B cell (primary cell): ENCODE results near the gene CCDC9B. TPM values are rescaled to one million over a fixed set of nuclear protein-coding genes. Genes with fewer than 3 reads are reported as not detected.

ENCODE experiments used
- ATAC-seq: fragments of 200-7000 bp; cut with Tn5 transposase; one replicate; pipeline ENCODE4 v1.10.0; 2021; ENCODE audit warnings: low read depth, mild to moderate bottlenecking, moderate number of reproducible peaks, moderate library complexity
- CTCF ChIA-PET: fragments of 350-600 bp; sonication (Branson Sonifier 250); formaldehyde crosslinking; loops from one replicate; lab custom pipeline; 2021; ENCODE audit warnings: antibody characterized with exemption, inconsistent platforms; lab: Charles Lee
- POLR2A ChIA-PET: fragments of 350-600 bp; sonication (Branson Sonifier 250); formaldehyde crosslinking; loops from one replicate; lab custom pipeline; 2021; ENCODE audit warnings: antibody characterized with exemption; lab: Charles Lee
- DNase-seq: peaks from one replicate; pipeline ENCODE4 v3.0.0; 2013
- H2AFZ ChIP-seq: 2 replicates; pipeline ENCODE4 v1.6.1; 2012; ENCODE audit warnings: mild to moderate bottlenecking, low read depth, low read length; ENCODE audit not compliant: insufficient read depth, poor library complexity, severe bottlenecking
- H3K27ac ChIP-seq, 2 donors: 1 replicate in 1 of 2; 2 replicates in 1 of 2; pipeline ENCODE4 v1.5.1; 2012 to 2013; ENCODE audit warnings: low read length in 2 of 2, mild to moderate bottlenecking in 2 of 2, moderate library complexity in 1 of 2
- H3K27me3 ChIP-seq, 4 experiments: fragments of 200-600 bp in 1 of 4; sonication (generic) in 1 of 4; replicated peaks in 1 of 4; 1 replicate in 2 of 4; 2 replicates in 2 of 4; pipeline versions ENCODE4 v1.6.1 to v1.7.0; 2013 to 2016; ENCODE audit warnings: low read length in 3 of 4, mild to moderate bottlenecking in 2 of 4, mixed read lengths in 1 of 4, moderate library complexity in 1 of 4; ENCODE audit not compliant: insufficient read depth in 4 of 4, control insufficient read depth in 3 of 4; ENCODE audit errors: control extremely low read depth in 1 of 4
- H3K36me3 ChIP-seq, 2 experiments: replicated peaks in 1 of 2; 1 replicate in 1 of 2; 2 replicates in 1 of 2; pipeline versions ENCODE4 v1.6.1 to v1.7.1; 2013; ENCODE audit warnings: low read length in 1 of 2; ENCODE audit not compliant: insufficient read depth in 2 of 2, control insufficient read depth in 1 of 2; ENCODE audit errors: control extremely low read depth in 1 of 2, extremely low read depth in 1 of 2
- H3K4me1 ChIP-seq, 2 donors: fragments of 200-600 bp in 1 of 2; sonication (generic) in 1 of 2; 1 replicate in 1 of 2; 2 replicates in 1 of 2; pipeline versions ENCODE4 v1.5.1 to v1.6.1; 2013 to 2017; ENCODE audit warnings: low read length in 2 of 2; ENCODE audit not compliant: control insufficient read depth in 2 of 2, insufficient read depth in 2 of 2
- H3K4me2 ChIP-seq: replicated peaks from 2 replicates; pipeline ENCODE3; 2012; ENCODE audit warnings: mild to moderate bottlenecking, low read depth, low read length; ENCODE audit not compliant: poor library complexity, severe bottlenecking
- H3K4me3 ChIP-seq, 5 experiments: fragments of 200-600 bp in 1 of 5; sonication (generic) in 1 of 5; 1 replicate in 3 of 5; 2 replicates in 2 of 5; pipeline versions ENCODE4 v1.5.1 to v1.7.0; 2011 to 2016; ENCODE audit warnings: low read length in 4 of 5, mild to moderate bottlenecking in 4 of 5, low read depth in 2 of 5, control low read depth in 1 of 5, moderate library complexity in 1 of 5; ENCODE audit not compliant: insufficient read depth in 1 of 5; ENCODE audit errors: control extremely low read depth in 1 of 5, extremely low read depth in 1 of 5
- H3K79me2 ChIP-seq: fragments of 200-600 bp; sonication (generic); one replicate; pipeline ENCODE4 v1.6.0; 2016; ENCODE audit warnings: low read length; ENCODE audit not compliant: control insufficient read depth, insufficient read depth
- H3K9ac ChIP-seq: fragments of 200-600 bp; sonication (generic); 2 replicates; pipeline ENCODE4 v1.6.1; 2017; ENCODE audit warnings: mild to moderate bottlenecking, low read length, moderate library complexity
- H3K9me3 ChIP-seq, 3 donors: one replicate each; pipeline versions ENCODE4 v1.6.1 to v1.7.1; 2013; ENCODE audit warnings: low read length in 2 of 3; ENCODE audit not compliant: control insufficient read depth in 2 of 3, insufficient read depth in 1 of 3; ENCODE audit errors: control extremely low read depth in 1 of 3
- H4K20me1 ChIP-seq: 2 replicates; pipeline ENCODE4 v1.6.0; 2012; ENCODE audit warnings: mild to moderate bottlenecking, low read length; ENCODE audit not compliant: insufficient read depth, control insufficient read depth, poor library complexity, severe bottlenecking
- H3K27ac Mint-ChIP-seq: one replicate; pipeline ENCODE4 v1.8.0; 2021; ENCODE audit warnings: mixed read lengths
- H3K27me3 Mint-ChIP-seq: one replicate; pipeline ENCODE4 v1.8.0; 2021; ENCODE audit warnings: mixed read lengths
- H3K4me1 Mint-ChIP-seq: one replicate; pipeline ENCODE4 v1.8.0; 2021; ENCODE audit warnings: mixed read lengths
- H3K4me3 Mint-ChIP-seq: one replicate; pipeline ENCODE4 v1.8.0; 2021; ENCODE audit warnings: mixed read lengths
- H3K9me3 Mint-ChIP-seq: one replicate; pipeline ENCODE4 v1.8.0; 2022; ENCODE audit warnings: mixed read lengths; ENCODE audit not compliant: insufficient read depth
- EZH2 ChIP-seq: IDR thresholded peaks from 2 replicates; pipeline ENCODE4 v1.6.1; 2012; ENCODE audit warnings: borderline replicate concordance, low read depth, mild to moderate bottlenecking, moderate library complexity, low read length; ENCODE audit not compliant: insufficient read depth, poor library complexity, severe bottlenecking
- WGBS: methylation state at CpG from one replicate; pipeline ENCODE4 v1.1.5; 2013; ENCODE audit warnings: missing lambda C conversion rate; ENCODE audit not compliant: insufficient coverage; 5-methylcytosine and 5-hydroxymethylcytosine counted together
- intact Hi-C: fragments of 100-400 bp; cut with micrococcal nuclease; formaldehyde crosslinking; loops from one replicate; pipeline ENCODE4 v1.10.0; 2022
- polyA plus RNA-seq: library from polyadenylated mRNA; depleted of rRNA; stranded (reverse); fragments of >200 nt; gene quantifications from 2 replicates; pipeline ENCODE4 v1.2.3, GENCODE V29; 2012
- total RNA-seq, 2 donors: library from RNA; stranded (reverse); fragments of 120-200 nt in 1 of 2; gene quantifications; 1 replicate in 1 of 2; 2 replicates in 1 of 2; pipeline versions ENCODE4 v1.2.3 to v1.2.4, GENCODE V29; 2013 to 2022
- TF ChIP-seq, protein P1 (sequence below): fragments of 200-600 bp; IDR thresholded peaks from one replicate; pipeline ENCODE4 v1.8.0; 2022; ENCODE audit warnings: antibody characterized with exemption, mild to moderate bottlenecking

Gene CCDC9B
- total and polyA plus RNA-seq, 2 donors (not counting 1 experiment from before 2014, with no cell fraction given): 1.6 to 2.4 TPM

DNA sequence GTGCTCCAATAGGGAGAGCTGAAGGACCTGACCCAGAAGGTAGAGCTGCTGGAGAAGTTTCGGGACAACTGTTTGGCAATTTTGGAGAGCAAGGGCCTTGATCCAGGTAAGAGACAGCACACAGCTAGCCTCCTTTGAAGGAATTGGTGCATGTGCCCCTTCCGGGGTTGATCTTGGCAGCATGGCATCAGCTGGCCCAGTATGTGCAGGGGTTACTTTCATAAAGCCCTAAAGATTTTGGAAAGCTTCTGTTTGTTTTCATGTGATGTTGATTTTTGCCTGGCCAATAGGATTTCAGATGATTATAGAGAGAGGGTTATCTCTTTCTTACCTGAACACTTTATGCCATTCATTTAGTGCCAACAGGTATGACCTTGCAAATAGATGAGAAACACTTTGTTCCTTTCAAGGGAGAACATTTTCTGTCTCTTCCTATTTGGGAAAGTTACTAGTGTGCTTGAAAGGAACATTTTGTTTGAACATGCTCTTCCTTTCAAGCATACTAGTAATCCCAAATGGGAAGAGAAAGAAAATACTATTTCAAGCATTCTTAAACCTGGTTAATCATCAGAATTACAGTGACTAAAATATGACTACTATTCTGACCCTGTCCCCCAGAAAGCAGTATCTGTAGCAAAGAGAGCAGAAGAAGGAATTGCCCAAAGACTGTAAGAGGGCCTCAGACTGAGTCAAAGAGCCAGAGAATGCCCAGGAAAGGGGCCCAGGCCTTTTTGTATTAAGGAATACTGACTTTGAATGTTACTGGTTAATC lies 49.3 kb upstream of the CCDC9B start:
- Histone ChIP-seq H4K20me1 (no peaks in the 10 kb centered on the region), H3K27me3 (no peaks in the 10 kb centered on the region), H3K4me1 (no peaks in the 10 kb centered on the region), H3K9ac (no peak overlapping the region), H3K9me3 (no peaks in the 10 kb centered on the region), H3K4me3 (no peak overlapping the region), H3K79me2 (no peaks in the 10 kb centered on the region), H3K4me2 (no peak overlapping the region), H2AFZ (no peak overlapping the region), H3K36me3 (peaks cover 15 to 51% of the 10 kb centered on the region in 2 experiments), H3K27ac (no peak overlapping the region)
- ATAC-seq (no peak), DNase-seq (no peak)
- no peaks in the 10 kb centered on the region for H3K27me3 Mint-ChIP-seq
- H3K4me1 Mint-ChIP-seq: no peaks in the 10 kb centered on the region
- TF ChIP-seq, protein P1, sequence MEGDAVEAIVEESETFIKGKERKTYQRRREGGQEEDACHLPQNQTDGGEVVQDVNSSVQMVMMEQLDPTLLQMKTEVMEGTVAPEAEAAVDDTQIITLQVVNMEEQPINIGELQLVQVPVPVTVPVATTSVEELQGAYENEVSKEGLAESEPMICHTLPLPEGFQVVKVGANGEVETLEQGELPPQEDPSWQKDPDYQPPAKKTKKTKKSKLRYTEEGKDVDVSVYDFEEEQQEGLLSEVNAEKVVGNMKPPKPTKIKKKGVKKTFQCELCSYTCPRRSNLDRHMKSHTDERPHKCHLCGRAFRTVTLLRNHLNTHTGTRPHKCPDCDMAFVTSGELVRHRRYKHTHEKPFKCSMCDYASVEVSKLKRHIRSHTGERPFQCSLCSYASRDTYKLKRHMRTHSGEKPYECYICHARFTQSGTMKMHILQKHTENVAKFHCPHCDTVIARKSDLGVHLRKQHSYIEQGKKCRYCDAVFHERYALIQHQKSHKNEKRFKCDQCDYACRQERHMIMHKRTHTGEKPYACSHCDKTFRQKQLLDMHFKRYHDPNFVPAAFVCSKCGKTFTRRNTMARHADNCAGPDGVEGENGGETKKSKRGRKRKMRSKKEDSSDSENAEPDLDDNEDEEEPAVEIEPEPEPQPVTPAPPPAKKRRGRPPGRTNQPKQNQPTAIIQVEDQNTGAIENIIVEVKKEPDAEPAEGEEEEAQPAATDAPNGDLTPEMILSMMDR: no peak
- TF ChIP-seq EZH2: no peak
- ChIA-PET CTCF (interaction anchor here (1.0 to 1.2 kb wide), 2 partner anchors 32 to 111 kb away, joined by 3 read pairs; no protein-coding TSS in a partner anchor), POLR2A (interaction anchor here (0.6 kb wide), 1 partner anchor 818 kb away, joined by 3 read pairs; no protein-coding TSS in a partner anchor)
- WGBS: 100% methylated on average over 2 of the region's 2 CpGs
- no peak overlapping the region for H3K4me3 Mint-ChIP-seq
- H3K9me3 Mint-ChIP-seq: no peaks in the 10 kb centered on the region
- H3K27ac Mint-ChIP-seq: no peak overlapping the region
- intact Hi-C loops: no loop called here
